Measurements from ENCODE around the gene BTBD2.

The BTBD2 gene

DNA sequence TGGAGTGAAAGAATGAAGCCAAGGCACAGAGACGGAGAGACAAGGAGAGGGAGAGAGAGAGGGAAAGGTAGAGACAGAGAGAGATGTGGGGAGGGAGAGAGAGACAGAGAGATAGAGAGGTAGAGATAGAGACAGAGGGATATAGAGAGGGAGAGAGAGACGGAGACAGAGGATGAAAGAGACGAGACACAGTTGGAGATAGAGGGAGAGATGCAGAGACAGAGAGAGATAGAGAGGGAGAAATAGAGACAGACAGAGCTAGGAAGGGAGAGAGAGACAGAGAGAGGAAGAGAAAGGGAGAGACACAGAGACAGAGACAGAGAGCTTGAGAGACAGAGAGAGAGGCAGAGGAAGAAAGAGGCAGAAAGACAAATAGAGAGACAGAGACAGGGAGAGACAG lies 79.1 kb downstream of the BTBD2 start:
- no peak for DNase-seq (ENCODE audit: extremely low read depth, low read depth)
- H3K4me3 ChIP-seq (replicated peaks; ENCODE audit: low read depth, low read length), result no peak overlapping the region
- TF ChIP-seq, protein P1, sequence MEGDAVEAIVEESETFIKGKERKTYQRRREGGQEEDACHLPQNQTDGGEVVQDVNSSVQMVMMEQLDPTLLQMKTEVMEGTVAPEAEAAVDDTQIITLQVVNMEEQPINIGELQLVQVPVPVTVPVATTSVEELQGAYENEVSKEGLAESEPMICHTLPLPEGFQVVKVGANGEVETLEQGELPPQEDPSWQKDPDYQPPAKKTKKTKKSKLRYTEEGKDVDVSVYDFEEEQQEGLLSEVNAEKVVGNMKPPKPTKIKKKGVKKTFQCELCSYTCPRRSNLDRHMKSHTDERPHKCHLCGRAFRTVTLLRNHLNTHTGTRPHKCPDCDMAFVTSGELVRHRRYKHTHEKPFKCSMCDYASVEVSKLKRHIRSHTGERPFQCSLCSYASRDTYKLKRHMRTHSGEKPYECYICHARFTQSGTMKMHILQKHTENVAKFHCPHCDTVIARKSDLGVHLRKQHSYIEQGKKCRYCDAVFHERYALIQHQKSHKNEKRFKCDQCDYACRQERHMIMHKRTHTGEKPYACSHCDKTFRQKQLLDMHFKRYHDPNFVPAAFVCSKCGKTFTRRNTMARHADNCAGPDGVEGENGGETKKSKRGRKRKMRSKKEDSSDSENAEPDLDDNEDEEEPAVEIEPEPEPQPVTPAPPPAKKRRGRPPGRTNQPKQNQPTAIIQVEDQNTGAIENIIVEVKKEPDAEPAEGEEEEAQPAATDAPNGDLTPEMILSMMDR (IDR thresholded peaks at IDR 0.05; ENCODE audit: low read depth, low read length, missing control alignments), result no peak

GRCh38 chr19:1935484-1936208 lies 79.9 kb downstream of the BTBD2 start:
- DNase-seq (ENCODE audit: extremely low read depth, low read depth), result no peak

More at GRCh38 chr19:1935484-1936208, 79.9 kb downstream of the BTBD2 start:
- TF ChIP-seq, protein P1 (IDR thresholded peaks at IDR 0.05; ENCODE audit: low read depth, low read length, missing control alignments), result no peak
- no peak overlapping the region for H3K4me3 ChIP-seq (replicated peaks; ENCODE audit: low read depth, low read length)

Data from HFF-Myc (cell line).